Natural killer cell (primary cell): ENCODE data around the gene UBL5. TPM values are rescaled to one million over a fixed set of nuclear protein-coding genes. Genes with fewer than 3 reads are reported as not detected.

Source experiments
- ATAC-seq, 3 donors: fragments of 150-1000 bp in 2 of 3; fragments of 200-7000 bp in 1 of 3; cut with Tn5 transposase; 1 replicate in 1 of 3; 2 replicates in 2 of 3; pipeline ENCODE4 v1.10.0; 2021; ENCODE audit warnings: mild to moderate bottlenecking in 2 of 3, moderate library complexity in 2 of 3
- DNase-seq, 2 donors: peaks; one replicate each; pipeline versions ENCODE4 v3.0.0 to v3.0.0-alpha.2; 2013 to 2021; ENCODE audit warnings: mixed read lengths in 1 of 2
- H3K27ac ChIP-seq: one replicate; pipeline ENCODE4 v1.5.1; 2013; ENCODE audit warnings: mild to moderate bottlenecking, low read length
- H3K27me3 ChIP-seq: one replicate; pipeline ENCODE4 v1.6.1; 2013; ENCODE audit warnings: low read length; ENCODE audit not compliant: control insufficient read depth, insufficient read depth
- H3K36me3 ChIP-seq: one replicate; pipeline ENCODE4 v1.6.1; 2013; ENCODE audit warnings: low read length; ENCODE audit not compliant: control insufficient read depth, insufficient read depth
- H3K4me1 ChIP-seq: one replicate; pipeline ENCODE4 v1.6.1; 2013; ENCODE audit warnings: low read length; ENCODE audit not compliant: control insufficient read depth, insufficient read depth
- H3K4me3 ChIP-seq: one replicate; pipeline ENCODE4 v1.5.1; 2013; ENCODE audit warnings: low read length
- H3K9me3 ChIP-seq: one replicate; pipeline ENCODE4 v1.6.1; 2013; ENCODE audit warnings: low read length; ENCODE audit not compliant: control insufficient read depth, insufficient read depth
- H3K27ac Mint-ChIP-seq, 2 donors: one replicate each; pipeline ENCODE4 v1.8.0; 2022; ENCODE audit warnings: mild to moderate bottlenecking in 2 of 2, mixed read lengths in 2 of 2, moderate library complexity in 1 of 2
- H3K27me3 Mint-ChIP-seq, 2 donors: one replicate each; pipeline ENCODE4 v1.8.0; 2022; ENCODE audit warnings: low read depth in 2 of 2, mixed read lengths in 2 of 2
- H3K36me3 Mint-ChIP-seq: one replicate; pipeline ENCODE4 v1.8.0; 2022; ENCODE audit warnings: mixed read lengths
- H3K4me1 Mint-ChIP-seq, 2 donors: one replicate each; pipeline ENCODE4 v1.8.0; 2022; ENCODE audit warnings: mixed read lengths in 2 of 2
- H3K4me3 Mint-ChIP-seq: one replicate; pipeline ENCODE4 v1.8.0; 2022; ENCODE audit warnings: mild to moderate bottlenecking, moderate library complexity, mixed read lengths
- H3K9me3 Mint-ChIP-seq, 2 donors: one replicate each; pipeline ENCODE4 v1.8.0; 2022; ENCODE audit warnings: mixed read lengths in 2 of 2
- WGBS: methylation state at CpG from one replicate; pipeline ENCODE4 v1.1.7; 2013; ENCODE audit warnings: missing lambda C conversion rate; ENCODE audit not compliant: insufficient coverage; 5-methylcytosine and 5-hydroxymethylcytosine counted together
- intact Hi-C: fragments of 100-400 bp; cut with micrococcal nuclease; formaldehyde crosslinking; loops from one replicate; pipeline ENCODE4 v1.14.2; 2022
- total RNA-seq, 4 donors: library from RNA; stranded (reverse); fragments of 120-200 nt in 1 of 4; gene quantifications; one replicate each; pipeline versions ENCODE4 v1.2.3 to v1.2.4, GENCODE V29; 2013 to 2022
- TF ChIP-seq, protein P1 (sequence below): fragments of 200-600 bp; IDR thresholded peaks from one replicate; pipeline ENCODE4 v1.8.0; 2022; ENCODE audit warnings: antibody characterized with exemption

Gene UBL5
- total RNA-seq, 3 donors from 2014 or later (not counting 1 experiment from before 2014, with no cell fraction given): 193 to 239 (median 194) TPM

DNA sequence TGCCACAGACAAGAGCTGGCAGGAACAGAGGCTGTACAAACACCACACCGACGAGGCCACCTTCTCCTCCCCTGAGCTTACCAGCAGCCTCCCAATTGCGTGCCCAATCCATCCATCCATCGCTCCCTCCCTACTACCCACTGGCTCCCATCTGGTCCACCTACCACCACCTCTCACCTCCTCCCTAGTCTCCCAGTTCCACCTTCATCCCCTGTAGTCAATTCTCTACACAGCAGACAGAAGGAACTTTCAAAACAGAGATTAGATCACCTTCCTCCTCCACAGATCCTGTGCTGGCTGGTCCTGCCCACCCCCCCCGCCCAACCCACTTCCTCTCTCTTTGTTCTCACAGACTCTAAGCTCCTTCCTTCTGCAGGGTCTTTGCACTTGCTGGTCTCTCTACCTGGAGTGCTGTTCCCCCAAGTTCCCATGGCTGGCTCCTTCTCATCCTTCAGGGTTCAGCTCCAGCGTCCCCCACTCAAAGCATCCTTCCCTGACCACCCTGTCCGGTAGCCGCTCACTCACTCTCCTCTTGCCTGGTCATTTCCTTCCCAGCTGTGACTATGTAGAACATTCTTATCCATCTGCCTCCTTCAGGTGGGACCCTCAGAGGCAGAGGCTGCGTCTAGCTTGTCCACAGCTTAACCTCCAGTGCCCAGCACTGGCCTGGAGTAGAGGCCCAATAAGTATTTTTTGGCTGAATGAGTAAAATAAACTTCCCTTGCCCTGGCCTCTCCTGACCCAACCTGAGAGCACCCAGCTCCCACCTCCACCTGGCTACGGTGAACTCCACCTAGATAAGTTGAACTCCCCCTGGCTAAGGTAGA is 30.4 kb downstream of the UBL5 start:
- Mint-ChIP-seq H3K9me3 (no peaks in the 10 kb centered on the region), H3K4me1 (peaks cover 34 to 52% of the 10 kb centered on the region in 2 donors), H3K4me3 (peak overlapping the region; percentile 88), H3K27me3 (no peaks in the 10 kb centered on the region), H3K36me3 (no peaks in the 10 kb centered on the region), H3K27ac (peak overlapping the region; percentile 90 to 92)
- 42% methylated on average over 10 of the region's 10 CpGs for WGBS
- DNase-seq (peak in 1 of 2 donors; percentile 76), ATAC-seq (peak; percentile 43 to 73 (median 55))
- Histone ChIP-seq H3K4me3 (no peak overlapping the region), H3K27me3 (no peaks in the 10 kb centered on the region), H3K36me3 (peaks cover 2% of the 10 kb centered on the region), H3K9me3 (no peaks in the 10 kb centered on the region), H3K4me1 (peaks cover 35% of the 10 kb centered on the region), H3K27ac (peak overlapping the region; percentile 71)
- TF ChIP-seq, protein P1, sequence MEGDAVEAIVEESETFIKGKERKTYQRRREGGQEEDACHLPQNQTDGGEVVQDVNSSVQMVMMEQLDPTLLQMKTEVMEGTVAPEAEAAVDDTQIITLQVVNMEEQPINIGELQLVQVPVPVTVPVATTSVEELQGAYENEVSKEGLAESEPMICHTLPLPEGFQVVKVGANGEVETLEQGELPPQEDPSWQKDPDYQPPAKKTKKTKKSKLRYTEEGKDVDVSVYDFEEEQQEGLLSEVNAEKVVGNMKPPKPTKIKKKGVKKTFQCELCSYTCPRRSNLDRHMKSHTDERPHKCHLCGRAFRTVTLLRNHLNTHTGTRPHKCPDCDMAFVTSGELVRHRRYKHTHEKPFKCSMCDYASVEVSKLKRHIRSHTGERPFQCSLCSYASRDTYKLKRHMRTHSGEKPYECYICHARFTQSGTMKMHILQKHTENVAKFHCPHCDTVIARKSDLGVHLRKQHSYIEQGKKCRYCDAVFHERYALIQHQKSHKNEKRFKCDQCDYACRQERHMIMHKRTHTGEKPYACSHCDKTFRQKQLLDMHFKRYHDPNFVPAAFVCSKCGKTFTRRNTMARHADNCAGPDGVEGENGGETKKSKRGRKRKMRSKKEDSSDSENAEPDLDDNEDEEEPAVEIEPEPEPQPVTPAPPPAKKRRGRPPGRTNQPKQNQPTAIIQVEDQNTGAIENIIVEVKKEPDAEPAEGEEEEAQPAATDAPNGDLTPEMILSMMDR: no peak
- intact Hi-C loops: no loop called here

DNA sequence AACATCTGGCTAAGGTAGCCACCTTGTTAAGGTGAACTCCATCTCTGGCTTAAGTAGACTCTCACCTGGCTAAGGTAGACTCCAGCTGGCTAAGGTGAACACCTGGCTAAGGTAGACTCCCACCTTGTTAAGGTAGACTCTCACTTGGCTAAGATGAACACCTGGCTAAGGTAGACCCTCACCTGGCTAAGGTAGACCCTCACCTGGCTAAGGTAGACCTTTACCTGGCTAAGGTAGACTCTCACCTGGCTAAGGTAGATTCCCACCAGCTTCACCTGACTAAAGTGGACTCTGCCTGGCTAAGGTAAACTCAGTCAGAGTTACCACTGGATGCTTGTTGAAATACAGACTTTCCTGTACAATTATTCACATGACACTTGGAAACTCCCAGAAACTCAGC is 31.0 kb downstream of the UBL5 start:
- Histone ChIP-seq H3K27ac (peak overlapping the region; percentile 71), H3K27me3 (no peaks in the 10 kb centered on the region), H3K36me3 (peaks cover 2% of the 10 kb centered on the region), H3K4me1 (peaks cover 35% of the 10 kb centered on the region), H3K9me3 (no peaks in the 10 kb centered on the region), H3K4me3 (no peak overlapping the region)
- Mint-ChIP-seq H3K27ac (peak overlapping the region; percentile 90 to 92), H3K4me1 (peaks cover 37 to 50% of the 10 kb centered on the region in 2 donors), H3K27me3 (no peaks in the 10 kb centered on the region), H3K4me3 (peak overlapping the region; percentile 88), H3K9me3 (no peaks in the 10 kb centered on the region), H3K36me3 (no peaks in the 10 kb centered on the region)
- intact Hi-C loops: no loop called here
- TF ChIP-seq, protein P1: no peak
- DNase-seq (no peak), ATAC-seq (no peak)

DNA sequence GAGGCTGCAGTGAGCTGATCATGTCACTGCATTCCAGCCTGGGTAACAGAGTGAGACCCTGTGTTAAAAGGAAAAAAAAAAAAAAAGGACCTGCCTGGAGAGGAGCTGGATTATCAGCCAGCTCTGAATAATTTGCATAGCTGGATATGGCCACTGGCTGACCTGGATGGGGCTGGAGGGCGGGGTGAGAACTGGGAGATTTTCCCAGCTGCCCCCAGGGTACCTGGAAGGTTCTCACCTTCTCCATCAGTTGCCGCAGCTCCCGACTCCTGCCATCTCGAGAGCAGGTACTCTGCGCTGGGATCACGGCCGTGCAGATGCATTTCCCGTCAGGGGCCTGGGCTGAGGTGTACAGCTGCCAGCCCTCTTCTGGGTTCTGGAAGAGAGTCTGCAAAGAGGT is 32.7 kb downstream of the UBL5 start:
- WGBS: 91% methylated on average over 8 of the region's 8 CpGs
- intact Hi-C loops: no loop called here
- Histone ChIP-seq H3K4me3 (no peak overlapping the region), H3K27ac (no peak overlapping the region), H3K36me3 (peaks cover 2% of the 10 kb centered on the region), H3K9me3 (no peaks in the 10 kb centered on the region), H3K27me3 (no peaks in the 10 kb centered on the region), H3K4me1 (peaks cover 43% of the 10 kb centered on the region)
- Mint-ChIP-seq H3K27me3 (no peaks in the 10 kb centered on the region), H3K9me3 (no peaks in the 10 kb centered on the region), H3K27ac (no peak overlapping the region), H3K4me1 (peaks cover 42 to 50% of the 10 kb centered on the region in 2 donors), H3K36me3 (no peaks in the 10 kb centered on the region), H3K4me3 (no peak overlapping the region)
- no peak for DNase-seq
- ATAC-seq: no peak
- TF ChIP-seq, protein P1: no peak

DNA sequence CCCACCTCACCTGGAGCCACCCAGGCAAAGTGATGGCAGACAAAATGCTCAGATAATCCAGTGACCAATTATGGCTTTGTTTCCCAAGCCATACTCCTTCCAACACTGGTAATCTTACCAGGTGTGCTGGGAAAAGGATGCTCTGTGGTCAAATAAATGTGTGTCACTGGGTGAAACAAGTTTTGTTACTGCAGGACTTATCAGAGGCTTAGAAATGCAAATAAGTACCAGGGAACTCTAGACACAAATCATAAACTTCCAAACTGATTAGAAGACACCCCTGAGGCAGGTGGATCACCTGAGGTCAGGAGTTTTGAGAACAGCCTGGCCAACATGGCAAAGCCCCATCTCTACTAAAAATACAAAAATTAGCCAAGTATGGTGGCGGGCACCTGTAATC is 33.8 kb downstream of the UBL5 start:
- H3K27ac ChIP-seq: no peak overlapping the region
- no peaks in the 10 kb centered on the region for H3K27me3 Mint-ChIP-seq
- DNase-seq (no peak), ATAC-seq (no peak)
- H3K27ac Mint-ChIP-seq: no peak overlapping the region
- peaks cover 52% of the 10 kb centered on the region for H3K4me1 ChIP-seq
- H3K4me3 ChIP-seq: no peak overlapping the region
- no peaks in the 10 kb centered on the region for H3K9me3 Mint-ChIP-seq
- H3K36me3 Mint-ChIP-seq: no peaks in the 10 kb centered on the region
- H3K36me3 ChIP-seq: peaks cover 2% of the 10 kb centered on the region
- no peaks in the 10 kb centered on the region for H3K9me3 ChIP-seq
- H3K4me1 Mint-ChIP-seq: peaks cover 50 to 56% of the 10 kb centered on the region in 2 donors
- intact Hi-C loops: no loop called here
- TF ChIP-seq, protein P1: no peak
- WGBS: 100% methylated on average over 1 of the region's 1 CpG
- no peak overlapping the region for H3K4me3 Mint-ChIP-seq
- no peaks in the 10 kb centered on the region for H3K27me3 ChIP-seq
